HEK293 (cell line): Measurements from ENCODE around the gene SRP14.

Experiments
- CTCF ChIP-seq: fragments of 450-650 bp; formaldehyde crosslinking; IDR thresholded peaks from 2 replicates; pipeline ENCODE4 v1.5.1; 2016; ENCODE audit warnings: missing biosample characterization, missing genetic modification characterization
- EGR2 ChIP-seq: fragments of 450-650 bp; formaldehyde crosslinking; IDR thresholded peaks from 2 replicates; pipeline ENCODE4 v1.5.1; 2016; ENCODE audit warnings: low read depth, missing biosample characterization, missing genetic modification characterization
- KLF1 ChIP-seq: fragments of 450-650 bp; formaldehyde crosslinking; IDR thresholded peaks from 2 replicates; pipeline ENCODE4 v1.5.1; 2016; ENCODE audit warnings: missing biosample characterization, missing genetic modification characterization
- KLF9 ChIP-seq: fragments of 450-650 bp; formaldehyde crosslinking; IDR thresholded peaks from 2 replicates; pipeline ENCODE4 v1.5.1; 2016; ENCODE audit warnings: missing biosample characterization, missing genetic modification characterization, low read depth
- YY2 ChIP-seq: fragments of 450-650 bp; formaldehyde crosslinking; IDR thresholded peaks from 2 replicates; pipeline ENCODE4 v1.5.1; 2016; ENCODE audit warnings: missing biosample characterization, missing genetic modification characterization
- ZBTB26 ChIP-seq: fragments of 450-650 bp; formaldehyde crosslinking; optimal IDR thresholded peaks from 2 replicates; pipeline ENCODE3; 2016; ENCODE audit warnings: missing biosample characterization, mild to moderate bottlenecking, missing genetic modification characterization
- ZBTB7A ChIP-seq: fragments of 450-650 bp; formaldehyde crosslinking; IDR thresholded peaks from 2 replicates; pipeline ENCODE4 v1.5.1; 2016; ENCODE audit warnings: low read depth, missing biosample characterization, missing genetic modification characterization
- ZNF501 ChIP-seq: fragments of 450-650 bp; formaldehyde crosslinking; IDR thresholded peaks from 2 replicates; pipeline ENCODE4 v1.5.1; 2016; ENCODE audit warnings: missing biosample characterization, missing genetic modification characterization
- TF ChIP-seq, protein P1 (sequence below): sonication (generic); formaldehyde crosslinking; IDR thresholded peaks from 2 replicates; pipeline ENCODE4 v1.8.1; 2022; ENCODE audit warnings: mild to moderate bottlenecking, moderate library complexity, missing genetic modification reagents
- TF ChIP-seq, protein P2 (sequence below): fragments of 450-650 bp; formaldehyde crosslinking; IDR thresholded peaks from 2 replicates; pipeline ENCODE4 v1.5.1; 2017; ENCODE audit warnings: missing biosample characterization, missing genetic modification characterization
- TF ChIP-seq, protein P3 (sequence below): fragments of 450-650 bp; formaldehyde crosslinking; IDR thresholded peaks from 2 replicates; pipeline ENCODE4 v1.5.1; 2016; ENCODE audit warnings: missing biosample characterization, missing genetic modification characterization

- TF ChIP-seq YY2 (tag by site-specific recombination) (no peak), ZNF501 (no peak), KLF1 (tag by site-specific recombination) (no peak), KLF9 (tag by site-specific recombination) (no peak), CTCF (tag by site-specific recombination) (no peak), EGR2 (no peak), ZBTB7A (tag by site-specific recombination) (no peak), ZBTB26 (tag by site-specific recombination) (no peak)
- TF ChIP-seq, protein P1, sequence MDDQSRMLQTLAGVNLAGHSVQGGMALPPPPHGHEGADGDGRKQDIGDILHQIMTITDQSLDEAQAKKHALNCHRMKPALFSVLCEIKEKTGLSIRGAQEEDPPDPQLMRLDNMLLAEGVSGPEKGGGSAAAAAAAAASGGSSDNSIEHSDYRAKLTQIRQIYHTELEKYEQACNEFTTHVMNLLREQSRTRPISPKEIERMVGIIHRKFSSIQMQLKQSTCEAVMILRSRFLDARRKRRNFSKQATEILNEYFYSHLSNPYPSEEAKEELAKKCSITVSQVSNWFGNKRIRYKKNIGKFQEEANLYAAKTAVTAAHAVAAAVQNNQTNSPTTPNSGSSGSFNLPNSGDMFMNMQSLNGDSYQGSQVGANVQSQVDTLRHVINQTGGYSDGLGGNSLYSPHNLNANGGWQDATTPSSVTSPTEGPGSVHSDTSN (CRISPR knock-in tag) = no peak
- TF ChIP-seq, protein P2, sequence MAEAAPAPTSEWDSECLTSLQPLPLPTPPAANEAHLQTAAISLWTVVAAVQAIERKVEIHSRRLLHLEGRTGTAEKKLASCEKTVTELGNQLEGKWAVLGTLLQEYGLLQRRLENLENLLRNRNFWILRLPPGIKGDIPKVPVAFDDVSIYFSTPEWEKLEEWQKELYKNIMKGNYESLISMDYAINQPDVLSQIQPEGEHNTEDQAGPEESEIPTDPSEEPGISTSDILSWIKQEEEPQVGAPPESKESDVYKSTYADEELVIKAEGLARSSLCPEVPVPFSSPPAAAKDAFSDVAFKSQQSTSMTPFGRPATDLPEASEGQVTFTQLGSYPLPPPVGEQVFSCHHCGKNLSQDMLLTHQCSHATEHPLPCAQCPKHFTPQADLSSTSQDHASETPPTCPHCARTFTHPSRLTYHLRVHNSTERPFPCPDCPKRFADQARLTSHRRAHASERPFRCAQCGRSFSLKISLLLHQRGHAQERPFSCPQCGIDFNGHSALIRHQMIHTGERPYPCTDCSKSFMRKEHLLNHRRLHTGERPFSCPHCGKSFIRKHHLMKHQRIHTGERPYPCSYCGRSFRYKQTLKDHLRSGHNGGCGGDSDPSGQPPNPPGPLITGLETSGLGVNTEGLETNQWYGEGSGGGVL (tag by site-specific recombination) = no peak
- TF ChIP-seq, protein P3, sequence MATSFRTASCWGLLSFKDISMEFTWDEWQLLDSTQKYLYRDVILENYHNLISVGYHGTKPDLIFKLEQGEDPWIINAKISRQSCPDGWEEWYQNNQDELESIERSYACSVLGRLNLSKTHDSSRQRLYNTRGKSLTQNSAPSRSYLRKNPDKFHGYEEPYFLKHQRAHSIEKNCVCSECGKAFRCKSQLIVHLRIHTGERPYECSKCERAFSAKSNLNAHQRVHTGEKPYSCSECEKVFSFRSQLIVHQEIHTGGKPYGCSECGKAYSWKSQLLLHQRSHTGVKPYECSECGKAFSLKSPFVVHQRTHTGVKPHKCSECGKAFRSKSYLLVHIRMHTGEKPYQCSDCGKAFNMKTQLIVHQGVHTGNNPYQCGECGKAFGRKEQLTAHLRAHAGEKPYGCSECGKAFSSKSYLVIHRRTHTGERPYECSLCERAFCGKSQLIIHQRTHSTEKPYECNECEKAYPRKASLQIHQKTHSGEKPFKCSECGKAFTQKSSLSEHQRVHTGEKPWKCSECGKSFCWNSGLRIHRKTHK (tag by site-specific recombination) = no peak
Measured at GRCh38 chr15:40028853-40029252, 10.1 kb downstream of the SRP14 start.
